HFFc6 (cell line): ENCODE data around the gene LEMD3. TPM values are rescaled to one million over a fixed set of nuclear protein-coding genes. Genes with fewer than 3 reads are reported as not detected.

Source experiments
- DNase-seq: peaks from one replicate; pipeline ENCODE4 v3.0.0-alpha.2; 2018
- H3K27ac Mint-ChIP-seq: 2 replicates; pipeline ENCODE4 v1.8.0; 2020; ENCODE audit warnings: mild to moderate bottlenecking, mixed read lengths
- H3K27me3 Mint-ChIP-seq: 2 replicates; pipeline ENCODE4 v1.8.0; 2021; ENCODE audit warnings: mild to moderate bottlenecking, moderate library complexity, mixed read lengths; ENCODE audit not compliant: insufficient read depth
- H3K36me3 Mint-ChIP-seq: 2 replicates; pipeline ENCODE4 v1.8.0; 2021; ENCODE audit warnings: low read depth, mixed read lengths
- H3K4me1 Mint-ChIP-seq: 2 replicates; pipeline ENCODE4 v1.8.0; 2020; ENCODE audit warnings: low read depth, mixed read lengths
- H3K4me3 Mint-ChIP-seq: 2 replicates; pipeline ENCODE4 v1.8.0; 2020; ENCODE audit warnings: mild to moderate bottlenecking, moderate library complexity, mixed read lengths
- H3K9me3 Mint-ChIP-seq: 2 replicates; pipeline ENCODE4 v1.8.0; 2020; ENCODE audit warnings: mild to moderate bottlenecking, mixed read lengths
- CTCF ChIP-seq: fragments of 200-600 bp; sonication (generic); IDR thresholded peaks from 2 replicates; pipeline ENCODE4 v1.5.0; 2021; ENCODE audit warnings: antibody characterized with exemption, mild to moderate bottlenecking
- total RNA-seq, 6 experiments: library from RNA; stranded (reverse); fragmentation: NEBNext Ultra II Directional; extraction: Animal tissue kit (Norgen Biotek cat#: 25700); gene quantifications; 2 replicates in 1 of 6; 3 replicates in 5 of 6; pipeline ENCODE4 v1.2.3, GENCODE V29; 2021

LEMD3 gene
- total RNA-seq, 6 experiments from 2014 or later: 16.7 to 21.5 (median 17.8) TPM

GRCh38 chr12:65229441-65229840, 60.1 kb downstream of the LEMD3 start:
- Mint-ChIP-seq H3K27me3 (no peaks in the 10 kb centered on the region; the same call in 1 of the 2 replicates), H3K4me1 (peaks cover 31% of the 10 kb centered on the region), H3K4me3 (no peak overlapping the region), H3K27ac (peak overlapping the region; percentile 40; the same call in 1 of the 2 replicates), H3K36me3 (peaks cover 36% of the 10 kb centered on the region), H3K9me3 (peaks cover 15% of the 10 kb centered on the region)
- DNase-seq: peak; percentile 70
- no peak for TF ChIP-seq CTCF

GRCh38 chr12:65232476-65233077, 63.2 kb downstream of the LEMD3 start:
- peak; percentile 79 for TF ChIP-seq CTCF
- Mint-ChIP-seq H3K9me3 (peaks cover 13% of the 10 kb centered on the region), H3K4me3 (no peak overlapping the region; the same call in 1 of the 2 replicates), H3K4me1 (peaks cover 31% of the 10 kb centered on the region), H3K27ac (no peak overlapping the region), H3K27me3 (no peaks in the 10 kb centered on the region), H3K36me3 (peaks cover 27% of the 10 kb centered on the region)
- DNase-seq: peak; percentile 4

GRCh38 chr12:65237153-65237552, 67.8 kb downstream of the LEMD3 start:
- Mint-ChIP-seq H3K9me3 (no peaks in the 10 kb centered on the region), H3K27ac (no peak overlapping the region), H3K27me3 (no peaks in the 10 kb centered on the region), H3K36me3 (peaks cover 8% of the 10 kb centered on the region; the same call in 1 of the 2 replicates), H3K4me3 (no peak overlapping the region), H3K4me1 (peaks cover 20% of the 10 kb centered on the region)
- no peak for DNase-seq
- TF ChIP-seq CTCF: no peak

- no peak for TF ChIP-seq CTCF
- no peak for DNase-seq
- H3K27me3 Mint-ChIP-seq: no peaks in the 10 kb centered on the region
Observed at GRCh38 chr12:65238609-65239008, 69.2 kb downstream of the LEMD3 start.

GRCh38 chr12:65248656-65249633, 79.6 kb downstream of the LEMD3 start:
- peaks cover 7% of the 10 kb centered on the region for H3K4me1 Mint-ChIP-seq
- peaks cover 20% of the 10 kb centered on the region for H3K36me3 Mint-ChIP-seq
- no peak overlapping the region for H3K27ac Mint-ChIP-seq
- no peak for DNase-seq
- no peak overlapping the region for H3K4me3 Mint-ChIP-seq
- TF ChIP-seq CTCF: no peak
- no peaks in the 10 kb centered on the region for H3K9me3 Mint-ChIP-seq
- H3K27me3 Mint-ChIP-seq: no peaks in the 10 kb centered on the region; the same call in 1 of the 2 replicates

More at GRCh38 chr12:65238609-65239008, 69.2 kb downstream of the LEMD3 start:
- Mint-ChIP-seq H3K9me3 (no peaks in the 10 kb centered on the region), H3K36me3 (peaks cover 10% of the 10 kb centered on the region; the same call in 1 of the 2 replicates), H3K27ac (peak overlapping the region; percentile 25; the same call in 1 of the 2 replicates), H3K4me3 (no peak overlapping the region), H3K4me1 (peaks cover 18% of the 10 kb centered on the region)
